ENCODE data around the gene IGFLR1.

The IGFLR1 gene

GRCh38 chr19:35714601-35715354, 27.5 kb downstream of the IGFLR1 start:
- in situ Hi-C loops (cut with MboI; ENCODE audit: low sequenced_read_pairs), result loop anchor here (5.0 kb wide), 1 partner anchor 167 kb away; the partner anchor contains the start of gene TMEM147
- Histone ChIP-seq H3K4me3 (no peak overlapping the region), H3K36me3 (replicated peaks) (no peaks in the 10 kb centered on the region; the same call in 1 of the 2 replicates), H3K27me3 (ENCODE audit: low read depth) (no peaks in the 10 kb centered on the region), H3K9me3 (no peaks in the 10 kb centered on the region), H3K4me1 (peaks cover 9% of the 10 kb centered on the region)
- DNase-seq (ENCODE audit: low spot score in 2 of 2), result no peak

GRCh38 chr19:35713904-35714495, 28.3 kb downstream of the IGFLR1 start:
- Histone ChIP-seq H3K9me3 (no peaks in the 10 kb centered on the region), H3K4me3 (no peak overlapping the region), H3K36me3 (replicated peaks) (no peaks in the 10 kb centered on the region), H3K4me1 (peaks cover 9% of the 10 kb centered on the region), H3K27me3 (ENCODE audit: low read depth) (no peaks in the 10 kb centered on the region)
- in situ Hi-C loops (cut with MboI; ENCODE audit: low sequenced_read_pairs), result no loop called here
- DNase-seq (ENCODE audit: low spot score in 2 of 2), result no peak

GRCh38 chr19:35713506-35713850, 28.8 kb downstream of the IGFLR1 start:
- H3K4me3 ChIP-seq, result no peak overlapping the region
- peaks cover 9% of the 10 kb centered on the region for H3K4me1 ChIP-seq
- in situ Hi-C loops (cut with MboI; ENCODE audit: low sequenced_read_pairs), result no loop called here
- no peaks in the 10 kb centered on the region for H3K9me3 ChIP-seq
- no peaks in the 10 kb centered on the region for H3K36me3 ChIP-seq (replicated peaks)
- DNase-seq (ENCODE audit: low spot score in 2 of 2), result no peak
- H3K27me3 ChIP-seq (ENCODE audit: low read depth), result no peaks in the 10 kb centered on the region

GRCh38 chr19:35712567-35713505, 29.4 kb downstream of the IGFLR1 start:
- DNase-seq (ENCODE audit: low spot score in 2 of 2), result no peak

GRCh38 chr19:35710784-35711723, 31.2 kb downstream of the IGFLR1 start:
- Histone ChIP-seq H3K4me1 (peaks cover 5% of the 10 kb centered on the region; the same call in 1 of the 2 replicates), H3K36me3 (replicated peaks) (no peaks in the 10 kb centered on the region), H3K9me3 (no peaks in the 10 kb centered on the region), H3K4me3 (no peak overlapping the region), H3K27me3 (ENCODE audit: low read depth) (no peaks in the 10 kb centered on the region)
- in situ Hi-C loops (cut with MboI; ENCODE audit: low sequenced_read_pairs), result no loop called here
- DNase-seq (ENCODE audit: low spot score in 2 of 2), result no peak

More at GRCh38 chr19:35712567-35713505, 29.4 kb downstream of the IGFLR1 start:
- Histone ChIP-seq H3K4me3 (no peak overlapping the region), H3K27me3 (ENCODE audit: low read depth) (no peaks in the 10 kb centered on the region), H3K36me3 (replicated peaks) (no peaks in the 10 kb centered on the region), H3K4me1 (peaks cover 9% of the 10 kb centered on the region), H3K9me3 (no peaks in the 10 kb centered on the region)
- in situ Hi-C loops (cut with MboI; ENCODE audit: low sequenced_read_pairs), result no loop called here

GRCh38 chr19:35708391-35708790, 33.9 kb downstream of the IGFLR1 start:
- Histone ChIP-seq H3K4me3 (no peak overlapping the region), H3K4me1 (no peaks in the 10 kb centered on the region), H3K36me3 (replicated peaks) (no peaks in the 10 kb centered on the region), H3K27me3 (ENCODE audit: low read depth) (no peaks in the 10 kb centered on the region), H3K9me3 (no peaks in the 10 kb centered on the region)
- DNase-seq (ENCODE audit: low spot score in 2 of 2), result no peak
- in situ Hi-C loops (cut with MboI; ENCODE audit: low sequenced_read_pairs), result no loop called here

GRCh38 chr19:35704218-35704617, 38.0 kb downstream of the IGFLR1 start, which contains the start of gene ZBTB32:
Gene ZBTB32 (plus strand): TSS chr19:35704558. CDS start chr19:35714627, 10,069 bp downstream.
- Histone ChIP-seq H3K27me3 (ENCODE audit: low read depth) (no peaks in the 10 kb centered on the region), H3K4me3 (no peak within 1 kb of the TSS), H3K36me3 (replicated peaks) (no peaks in the 10 kb centered on the region), H3K4me1 (no peaks in the 10 kb centered on the region), H3K9me3 (no peaks in the 10 kb centered on the region)
- DNase-seq (ENCODE audit: low spot score in 2 of 2), result no peak
- in situ Hi-C loops (cut with MboI; ENCODE audit: low sequenced_read_pairs), result no loop called here

GRCh38 chr19:35703343-35703742, 38.9 kb downstream of the IGFLR1 start:
- DNase-seq (ENCODE audit: low spot score in 2 of 2), result no peak
- H3K9me3 ChIP-seq, result no peaks in the 10 kb centered on the region
- no peaks in the 10 kb centered on the region for H3K27me3 ChIP-seq (ENCODE audit: low read depth)
- H3K4me3 ChIP-seq, result no peak overlapping the region
- in situ Hi-C loops (cut with MboI; ENCODE audit: low sequenced_read_pairs), result no loop called here
- H3K36me3 ChIP-seq (replicated peaks), result no peaks in the 10 kb centered on the region
- no peaks in the 10 kb centered on the region for H3K4me1 ChIP-seq

GRCh38 chr19:35702223-35703012, 39.8 kb downstream of the IGFLR1 start:
- Histone ChIP-seq H3K9me3 (no peaks in the 10 kb centered on the region), H3K36me3 (replicated peaks) (no peaks in the 10 kb centered on the region), H3K27me3 (ENCODE audit: low read depth) (no peaks in the 10 kb centered on the region), H3K4me1 (no peaks in the 10 kb centered on the region), H3K4me3 (peak overlapping the region; percentile 46)
- in situ Hi-C loops (cut with MboI; ENCODE audit: low sequenced_read_pairs), result no loop called here
- peak; percentile 96 to 97 for DNase-seq (ENCODE audit: low spot score in 2 of 2)

GRCh38 chr19:35696835-35697234, 45.4 kb downstream of the IGFLR1 start:
- peaks cover 3% of the 10 kb centered on the region; the same call in 1 of the 2 replicates for H3K9me3 ChIP-seq
- H3K4me1 ChIP-seq, result no peaks in the 10 kb centered on the region
- H3K4me3 ChIP-seq, result no peak overlapping the region
- no peak for DNase-seq (ENCODE audit: low spot score in 2 of 2)
- in situ Hi-C loops (cut with MboI; ENCODE audit: low sequenced_read_pairs), result no loop called here
- no peaks in the 10 kb centered on the region for H3K36me3 ChIP-seq (replicated peaks)
- H3K27me3 ChIP-seq (ENCODE audit: low read depth), result no peaks in the 10 kb centered on the region

GRCh38 chr19:35695895-35696422, 46.3 kb downstream of the IGFLR1 start:
- DNase-seq (ENCODE audit: low spot score in 2 of 2), result no peak
- in situ Hi-C loops (cut with MboI; ENCODE audit: low sequenced_read_pairs), result no loop called here
- H3K36me3 ChIP-seq (replicated peaks), result no peaks in the 10 kb centered on the region
- no peak overlapping the region for H3K4me3 ChIP-seq
- peaks cover 3% of the 10 kb centered on the region; the same call in 1 of the 2 replicates for H3K9me3 ChIP-seq
- H3K4me1 ChIP-seq, result no peaks in the 10 kb centered on the region
- H3K27me3 ChIP-seq (ENCODE audit: low read depth), result no peaks in the 10 kb centered on the region

Measured in HAP-1 (cell line).